Duodenal mucosa (tissue), 2 donors: Measurements from ENCODE around the gene CACNA2D1.
"Not testable (repeated sequence)": the region's sequence is repeated elsewhere in the genome, so short reads cannot be mapped to it uniquely, and the experiment has no call there.

ENCODE experiments used
- H3K27ac ChIP-seq: one replicate; pipeline ENCODE4 v1.7.0; 2013; ENCODE audit warnings: low read depth, low read length
- H3K27me3 ChIP-seq, 2 donors: one replicate each; pipeline ENCODE4 v1.7.0; 2013; ENCODE audit warnings: low read length in 2 of 2, control low read depth in 1 of 2; ENCODE audit not compliant: insufficient read depth in 2 of 2, control insufficient read depth in 1 of 2
- H3K36me3 ChIP-seq, 2 donors: one replicate each; pipeline ENCODE4 v1.7.0; 2013; ENCODE audit warnings: low read length in 2 of 2, control low read depth in 1 of 2; ENCODE audit not compliant: insufficient read depth in 2 of 2, control insufficient read depth in 1 of 2
- H3K4me1 ChIP-seq, 2 donors: one replicate each; pipeline ENCODE4 v1.7.0; 2013; ENCODE audit warnings: low read length in 2 of 2, control low read depth in 1 of 2; ENCODE audit not compliant: insufficient read depth in 2 of 2, control insufficient read depth in 1 of 2
- H3K4me3 ChIP-seq, 2 donors: one replicate each; pipeline ENCODE4 v1.7.0; 2013; ENCODE audit warnings: low read length in 2 of 2, low read depth in 1 of 2
- H3K9ac ChIP-seq, 2 donors: one replicate each; pipeline ENCODE4 v1.7.0; 2013; ENCODE audit warnings: low read length in 2 of 2, low read depth in 1 of 2
- H3K9me3 ChIP-seq, 2 donors: one replicate each; pipeline ENCODE4 v1.7.0; 2013; ENCODE audit warnings: low read length in 2 of 2, control low read depth in 1 of 2; ENCODE audit not compliant: control insufficient read depth in 1 of 2

Gene CACNA2D1

DNA sequence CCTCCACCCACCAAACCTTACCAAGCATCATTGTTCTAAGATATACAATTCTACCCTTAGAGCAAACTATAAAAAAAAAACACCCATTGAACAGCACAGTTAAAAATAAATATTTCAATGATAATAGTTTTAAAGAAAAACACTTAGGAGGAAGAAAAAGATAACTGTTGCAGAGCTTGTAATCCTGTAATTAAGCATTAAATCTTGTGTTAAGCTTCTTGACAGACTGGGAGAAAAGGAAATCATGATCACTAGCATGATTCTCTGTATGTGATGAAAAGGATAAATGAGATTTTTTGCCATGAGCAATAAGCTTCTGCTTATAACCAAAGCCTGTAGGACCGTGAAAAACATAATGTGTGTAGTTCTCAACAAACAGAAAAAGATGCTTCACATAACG, 289.8 kb downstream of the CACNA2D1 start:
- no peak overlapping the region for H3K4me3 ChIP-seq
- no peak overlapping the region for H3K9ac ChIP-seq
- no peaks in the 10 kb centered on the region for H3K9me3 ChIP-seq
- H3K36me3 ChIP-seq = no peaks in the 10 kb centered on the region
- no peaks in the 10 kb centered on the region for H3K4me1 ChIP-seq
- no peaks in the 10 kb centered on the region for H3K27me3 ChIP-seq
- no peak overlapping the region for H3K27ac ChIP-seq

DNA sequence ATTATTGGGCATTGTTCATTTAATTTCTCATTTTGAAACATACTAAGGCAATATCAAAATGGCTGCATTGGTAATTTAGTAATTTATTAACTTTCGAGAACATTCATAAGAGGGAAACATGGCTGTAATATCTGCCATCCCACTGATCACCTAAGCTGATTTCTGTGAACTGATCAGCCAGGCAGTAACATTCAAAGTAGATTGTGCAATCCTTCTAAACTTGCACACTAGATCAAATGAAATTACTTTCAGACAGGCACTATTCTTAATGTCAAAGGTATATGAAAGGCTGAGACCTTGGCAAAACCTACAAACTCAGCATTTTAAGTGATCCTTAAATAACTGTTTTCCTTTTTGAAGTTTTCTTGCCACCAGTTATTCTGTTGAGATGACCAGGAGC, 290.7 kb downstream of the CACNA2D1 start:
- H3K27me3 ChIP-seq = no peaks in the 10 kb centered on the region
- no peak overlapping the region for H3K4me3 ChIP-seq
- H3K9me3 ChIP-seq = no peaks in the 10 kb centered on the region
- H3K27ac ChIP-seq = no peak overlapping the region
- no peaks in the 10 kb centered on the region for H3K36me3 ChIP-seq
- H3K9ac ChIP-seq = no peak overlapping the region
- H3K4me1 ChIP-seq = no peaks in the 10 kb centered on the region

DNA sequence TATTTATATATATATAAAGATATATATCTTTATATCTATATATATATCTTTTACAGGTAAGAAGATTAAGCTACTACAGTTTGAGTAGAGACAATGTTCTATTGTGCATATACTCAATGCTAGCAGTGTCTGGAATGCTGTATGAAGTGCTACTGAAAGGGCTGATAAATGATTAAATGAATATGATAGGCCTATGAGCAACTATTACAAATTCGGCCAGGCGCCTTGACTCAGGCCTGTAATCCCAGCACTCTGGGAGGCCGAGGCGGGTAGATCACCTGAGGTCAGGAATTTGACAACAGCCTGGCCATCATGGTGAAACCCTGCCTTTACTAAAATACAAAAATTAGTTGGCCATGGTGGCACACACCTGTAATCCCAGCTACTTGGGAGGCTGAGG, 297.1 kb downstream of the CACNA2D1 start:
- H3K9ac ChIP-seq = no peak overlapping the region
- no peak overlapping the region for H3K4me3 ChIP-seq
- no peak overlapping the region for H3K27ac ChIP-seq
- H3K36me3 ChIP-seq = no peaks in the 10 kb centered on the region
- no peaks in the 10 kb centered on the region for H3K4me1 ChIP-seq
- no peaks in the 10 kb centered on the region for H3K9me3 ChIP-seq
- no peaks in the 10 kb centered on the region for H3K27me3 ChIP-seq

DNA sequence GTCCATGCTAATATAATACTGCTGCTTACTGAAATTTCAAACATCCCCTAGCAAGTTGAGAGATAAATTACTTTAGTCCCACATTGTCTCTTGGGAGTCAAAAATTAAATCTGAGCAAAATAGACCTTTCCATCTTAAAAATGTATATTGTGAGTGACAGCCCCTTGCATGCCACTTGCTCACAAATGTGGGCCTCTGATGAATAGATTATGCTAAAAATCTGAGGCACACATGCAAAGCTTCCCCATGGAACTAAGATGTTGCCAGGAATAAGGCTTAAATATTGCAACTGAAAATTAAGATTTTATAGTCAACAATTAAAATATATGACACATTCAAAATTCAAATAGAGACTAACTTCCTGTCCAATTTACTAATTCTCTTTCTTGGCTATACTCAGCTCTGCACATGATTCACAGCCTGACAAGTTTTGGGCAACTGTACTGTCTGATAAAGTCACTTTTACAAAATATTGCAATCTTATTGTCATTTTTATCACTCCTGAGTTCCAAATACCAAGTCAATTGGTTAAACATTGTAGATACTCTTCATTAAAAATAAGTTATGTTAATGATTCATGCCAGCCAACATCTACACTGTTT, 301.2 kb downstream of the CACNA2D1 start:
- Histone ChIP-seq H3K36me3 (no peaks in the 10 kb centered on the region), H3K9me3 (no peaks in the 10 kb centered on the region), H3K27ac (no peak overlapping the region), H3K4me3 (no peak overlapping the region), H3K27me3 (no peaks in the 10 kb centered on the region), H3K9ac (no peak overlapping the region), H3K4me1 (no peaks in the 10 kb centered on the region)

DNA sequence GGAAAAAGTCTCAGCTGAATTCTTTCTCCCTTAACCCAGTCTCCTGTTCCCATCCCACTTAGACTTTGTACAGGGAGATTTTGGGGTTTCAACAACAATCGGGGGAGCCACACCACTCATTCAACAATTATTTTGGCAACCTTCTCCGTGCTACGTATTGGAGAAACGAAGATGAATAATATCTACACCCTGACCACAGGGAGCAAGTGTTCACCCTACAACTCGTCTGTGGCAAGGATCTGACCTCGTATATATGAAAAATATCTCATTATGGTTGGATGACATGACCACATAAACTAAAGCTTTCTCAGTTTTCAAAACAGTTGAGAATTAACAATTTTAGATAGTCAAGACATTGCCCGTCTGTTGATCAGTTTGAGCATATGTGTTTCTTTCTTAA, 302.1 kb downstream of the CACNA2D1 start:
- Histone ChIP-seq H3K27me3 (no peaks in the 10 kb centered on the region), H3K9ac (no peak overlapping the region), H3K27ac (no peak overlapping the region), H3K4me1 (no peaks in the 10 kb centered on the region), H3K4me3 (no peak overlapping the region), H3K36me3 (no peaks in the 10 kb centered on the region), H3K9me3 (no peaks in the 10 kb centered on the region)

DNA sequence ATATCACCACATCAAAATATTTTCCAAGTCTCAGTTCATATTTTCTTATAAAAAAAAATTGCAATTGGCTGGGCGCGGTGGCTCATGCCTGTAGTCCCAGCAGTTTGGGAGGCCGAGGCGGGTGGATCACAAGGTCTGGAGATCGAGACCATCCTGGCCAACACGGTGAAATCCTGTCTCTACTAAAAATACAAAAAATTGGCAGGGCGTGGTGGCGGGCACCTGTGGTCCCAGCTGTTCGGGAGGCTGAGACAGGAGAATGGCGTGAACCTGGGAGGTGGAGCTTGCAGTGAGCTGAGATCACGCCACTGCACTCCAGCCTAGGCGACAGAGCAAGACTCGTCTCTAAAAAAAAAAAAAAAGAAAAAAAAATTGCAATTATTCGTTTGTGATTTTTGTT, 303.0 kb downstream of the CACNA2D1 start:
- not testable (repeated sequence) for H3K27me3 ChIP-seq, H3K4me1 ChIP-seq, H3K4me3 ChIP-seq, H3K9me3 ChIP-seq, H3K27ac ChIP-seq, H3K9ac ChIP-seq, H3K36me3 ChIP-seq

DNA sequence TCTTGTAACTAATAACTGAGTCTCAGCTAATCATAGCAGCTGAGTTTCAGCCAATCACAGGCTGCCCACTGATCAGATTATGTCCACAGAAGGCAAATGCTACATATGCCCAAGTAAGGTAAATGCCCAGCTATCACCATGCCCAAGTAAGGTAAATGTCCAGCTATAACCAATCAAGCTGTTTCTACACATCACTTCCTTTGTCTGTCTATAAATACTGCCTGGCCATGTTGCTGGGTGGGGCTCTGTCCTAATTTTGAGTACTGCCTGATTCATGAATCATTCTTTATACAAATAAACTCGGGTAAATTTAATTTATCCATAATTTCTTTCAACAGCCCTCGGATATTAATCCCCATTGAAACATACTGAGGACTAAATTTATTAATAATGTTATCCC, 312.4 kb downstream of the CACNA2D1 start:
- no peaks in the 10 kb centered on the region for H3K9me3 ChIP-seq
- no peak overlapping the region for H3K27ac ChIP-seq
- H3K4me3 ChIP-seq = no peak overlapping the region
- H3K9ac ChIP-seq = no peak overlapping the region
- H3K4me1 ChIP-seq = no peaks in the 10 kb centered on the region
- no peaks in the 10 kb centered on the region for H3K36me3 ChIP-seq
- H3K27me3 ChIP-seq = no peaks in the 10 kb centered on the region

DNA sequence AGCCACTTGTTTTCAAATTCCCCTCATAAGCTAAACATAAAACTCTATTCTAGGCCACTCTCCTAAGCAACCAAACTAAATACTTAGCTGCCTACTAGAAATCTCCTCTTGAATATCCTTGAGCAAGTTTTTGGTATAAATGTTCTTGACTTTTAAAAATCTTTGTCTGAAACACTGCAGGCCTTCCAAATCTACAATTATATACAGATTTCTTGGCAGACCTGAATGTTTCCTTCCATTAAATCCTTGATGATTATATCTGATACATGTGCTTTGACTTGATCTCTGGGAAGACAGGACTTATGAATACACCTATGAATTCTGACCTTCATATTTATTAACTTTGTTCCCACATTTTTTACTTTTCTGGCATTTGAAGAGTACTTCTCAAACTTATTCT, 314.5 kb downstream of the CACNA2D1 start:
- H3K9ac ChIP-seq = no peak overlapping the region
- H3K36me3 ChIP-seq = no peaks in the 10 kb centered on the region
- no peak overlapping the region for H3K27ac ChIP-seq
- no peaks in the 10 kb centered on the region for H3K27me3 ChIP-seq
- H3K4me3 ChIP-seq = no peak overlapping the region
- peaks cover 0 to 4% of the 10 kb centered on the region in 2 donors for H3K9me3 ChIP-seq
- no peaks in the 10 kb centered on the region for H3K4me1 ChIP-seq

DNA sequence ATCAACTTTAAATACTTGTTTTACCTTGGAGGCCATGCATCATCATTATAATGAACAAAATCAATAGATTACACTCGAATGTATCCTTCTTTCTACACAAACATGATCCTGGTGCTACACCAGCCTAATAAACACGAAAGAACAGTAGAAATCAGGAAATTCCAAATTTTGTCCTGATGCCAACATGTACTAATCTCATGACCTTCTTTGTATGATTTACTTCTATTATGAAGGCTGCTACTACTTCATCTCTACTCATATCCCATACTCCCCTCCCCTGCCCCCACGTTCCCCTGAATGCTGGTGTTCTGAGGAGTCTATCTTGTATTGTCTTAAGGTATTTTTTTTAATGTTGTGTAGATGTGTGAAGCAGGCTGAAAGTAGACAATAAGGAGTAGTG, 315.0 kb downstream of the CACNA2D1 start:
- Histone ChIP-seq H3K27me3 (no peaks in the 10 kb centered on the region), H3K36me3 (no peaks in the 10 kb centered on the region), H3K9me3 (peaks cover 0 to 4% of the 10 kb centered on the region in 2 donors), H3K9ac (no peak overlapping the region), H3K4me3 (no peak overlapping the region), H3K27ac (no peak overlapping the region), H3K4me1 (no peaks in the 10 kb centered on the region)

DNA sequence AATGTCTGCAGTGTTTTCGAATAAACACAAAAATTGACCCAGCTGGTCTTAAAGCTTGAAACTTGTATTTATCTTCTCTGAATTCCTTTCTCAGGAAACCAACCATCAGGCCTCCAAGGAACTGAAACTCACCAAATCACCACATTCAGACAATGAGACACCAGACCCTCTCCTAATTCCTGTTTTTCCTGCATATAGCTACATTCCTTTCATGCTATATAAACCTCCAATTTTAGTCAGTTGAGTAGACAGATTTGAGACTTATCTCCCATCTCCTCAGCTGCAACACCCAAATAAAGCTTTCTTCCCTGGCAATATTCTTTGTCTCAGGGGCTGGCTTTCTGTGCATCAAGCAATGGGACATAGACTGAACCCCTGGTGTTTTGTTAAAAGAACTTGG, 317.0 kb downstream of the CACNA2D1 start:
- Histone ChIP-seq H3K27ac (no peak overlapping the region), H3K9ac (no peak overlapping the region), H3K4me3 (no peak overlapping the region), H3K4me1 (no peaks in the 10 kb centered on the region), H3K9me3 (peaks cover 0 to 4% of the 10 kb centered on the region in 2 donors), H3K36me3 (no peaks in the 10 kb centered on the region), H3K27me3 (no peaks in the 10 kb centered on the region)

DNA sequence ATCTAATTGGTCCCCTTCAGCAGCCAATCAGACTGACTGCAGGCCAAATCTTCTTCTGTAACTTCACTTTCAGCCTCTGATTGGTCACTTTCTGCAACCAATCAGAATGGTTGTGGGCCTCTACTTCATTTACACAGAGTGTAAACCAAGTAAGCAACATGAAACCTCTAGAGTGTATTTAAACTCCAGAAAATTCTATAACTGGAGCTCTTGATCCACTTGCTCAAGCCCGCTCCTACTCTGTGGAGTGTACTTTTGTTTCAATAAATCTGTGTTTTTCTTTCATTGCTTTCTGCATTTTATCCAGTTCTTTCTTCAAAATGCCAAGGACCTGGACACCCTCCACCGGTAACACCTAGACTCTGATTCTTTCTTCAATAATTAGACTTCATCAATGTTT, 319.1 kb downstream of the CACNA2D1 start:
- Histone ChIP-seq H3K4me1 (no peaks in the 10 kb centered on the region), H3K9me3 (peaks cover 0 to 4% of the 10 kb centered on the region in 2 donors), H3K4me3 (no peak overlapping the region), H3K36me3 (no peaks in the 10 kb centered on the region), H3K9ac (no peak overlapping the region), H3K27me3 (no peaks in the 10 kb centered on the region), H3K27ac (no peak overlapping the region)
